Ovary (tissue), 9 donors: ENCODE measurements around the gene OIT3. TPM values are rescaled to one million over a fixed set of nuclear protein-coding genes. Genes with fewer than 3 reads are reported as not detected.

Source experiments
- DNase-seq, 5 donors: peaks; one replicate each; pipeline ENCODE4 v3.0.0-alpha.2; 2019 to 2020
- H3K27ac ChIP-seq, 2 donors: fragments of 200-600 bp; one replicate each; pipeline versions ENCODE4 v1.5.1 to v1.8.0; 2019 to 2022
- H3K27me3 ChIP-seq: fragments of 200-600 bp; one replicate; pipeline ENCODE4 v1.8.0; 2022
- H3K36me3 ChIP-seq: fragments of 200-600 bp; sonication (generic); one replicate; pipeline ENCODE4 v1.5.1; 2019
- H3K4me1 ChIP-seq: one replicate; pipeline ENCODE4 v1.8.1; 2013; ENCODE audit warnings: mild to moderate bottlenecking, moderate library complexity; ENCODE audit not compliant: insufficient read depth
- H3K4me3 ChIP-seq: fragments of 200-600 bp; sonication (generic); one replicate; pipeline ENCODE4 v1.5.1; 2017
- H3K9me3 ChIP-seq, 2 donors: fragments of 200-600 bp in 1 of 2; sonication (generic) in 1 of 2; one replicate each; pipeline versions ENCODE4 v1.5.1 to v1.8.1; 2013 to 2019; ENCODE audit warnings: mild to moderate bottlenecking in 1 of 2, moderate library complexity in 1 of 2
- EP300 ChIP-seq: sonication (generic); formaldehyde crosslinking; IDR thresholded peaks from one replicate; pipeline ENCODE4 v1.6.1; 2017; ENCODE audit warnings: antibody characterized with exemption
- POLR2A ChIP-seq: fragments of 450-650 bp; IDR thresholded peaks from one replicate; pipeline ENCODE4 v1.6.1; 2017; ENCODE audit warnings: antibody characterized with exemption, mild to moderate bottlenecking, moderate library complexity
- WGBS, 3 donors: extraction: QIAGEN DNeasy Blood & Tissue Kit in 1 of 3; methylation state at CpG; one replicate each; pipeline versions ENCODE4 v1.1.5 to v1.1.7; 2013 to 2017; 5-methylcytosine and 5-hydroxymethylcytosine counted together
- intact Hi-C, 4 donors: fragments of 100-400 bp; cut with DNase I; formaldehyde crosslinking; loops; one replicate each; pipeline versions ENCODE4 v1.11.0 to v1.15.1; 2022 to 2023
- polyA plus RNA-seq, 2 donors: library from polyadenylated mRNA; stranded (reverse); fragments of 200-250 nt in 1 of 2; fragments of 350-450 nt in 1 of 2; fragmentation: Illumina TruSeq in 1 of 2; extraction: RNeasy Lipid Tissue Mini Kit (QIAGEN cat#74804) in 1 of 2; gene quantifications; one replicate each; pipeline ENCODE4 v1.2.3, GENCODE V29; 2013 to 2014
- total RNA-seq, 7 donors: library from RNA; depleted of rRNA in 2 of 7; stranded (reverse); fragments of >200 nt in 2 of 7; fragmentation: NEBNext Ultra II Directional in 3 of 7; extraction: Animal tissue kit (Norgen Biotek cat#: 25700) in 3 of 7; gene quantifications; one replicate each; pipeline versions ENCODE4 v1.1.0 to v1.2.4, GENCODE V29; 2016 to 2023
- TF ChIP-seq, protein P1 (sequence below), 3 donors: fragments of 450-650 bp in 2 of 3; fragments of 200-600 bp in 1 of 3; IDR thresholded peaks; one replicate each; pipeline versions ENCODE4 v1.5.1 to v1.8.0; 2016 to 2022; ENCODE audit warnings: antibody characterized with exemption in 3 of 3, mild to moderate bottlenecking in 1 of 3
- donor health status: DM: no; HTN: no; CAD: no; lungs with moderate emphysema.
- donor health status: DM: no; HTN: no; CAD: no.
- donor health status: Bipolar disorder and iron deficiency.
- donor health status: DM: yes; HTN: yes; CAD: no.
- donor health status: DM: no; HTN: no; CAD: no.
- donor health status: DM: yes; HTN: yes; CAD: no.

The OIT3 gene
- total and polyA plus RNA-seq, 9 donors = 0.10 to 5.2 (median 0.28) TPM; not detected in 5

- Histone ChIP-seq H3K27me3 (no peaks in the 10 kb centered on the region), H3K27ac (no peak overlapping the region), H3K36me3 (no peaks in the 10 kb centered on the region), H3K9me3 (no peaks in the 10 kb centered on the region), H3K4me3 (no peak overlapping the region), H3K4me1 (no peaks in the 10 kb centered on the region)
- WGBS, 3 donors = 90 to 91% (median 91%) methylated on average over 20 of the region's 20 CpGs
- DNase-seq = no peak
- intact Hi-C loops = no loop called here
- TF ChIP-seq, protein P1, sequence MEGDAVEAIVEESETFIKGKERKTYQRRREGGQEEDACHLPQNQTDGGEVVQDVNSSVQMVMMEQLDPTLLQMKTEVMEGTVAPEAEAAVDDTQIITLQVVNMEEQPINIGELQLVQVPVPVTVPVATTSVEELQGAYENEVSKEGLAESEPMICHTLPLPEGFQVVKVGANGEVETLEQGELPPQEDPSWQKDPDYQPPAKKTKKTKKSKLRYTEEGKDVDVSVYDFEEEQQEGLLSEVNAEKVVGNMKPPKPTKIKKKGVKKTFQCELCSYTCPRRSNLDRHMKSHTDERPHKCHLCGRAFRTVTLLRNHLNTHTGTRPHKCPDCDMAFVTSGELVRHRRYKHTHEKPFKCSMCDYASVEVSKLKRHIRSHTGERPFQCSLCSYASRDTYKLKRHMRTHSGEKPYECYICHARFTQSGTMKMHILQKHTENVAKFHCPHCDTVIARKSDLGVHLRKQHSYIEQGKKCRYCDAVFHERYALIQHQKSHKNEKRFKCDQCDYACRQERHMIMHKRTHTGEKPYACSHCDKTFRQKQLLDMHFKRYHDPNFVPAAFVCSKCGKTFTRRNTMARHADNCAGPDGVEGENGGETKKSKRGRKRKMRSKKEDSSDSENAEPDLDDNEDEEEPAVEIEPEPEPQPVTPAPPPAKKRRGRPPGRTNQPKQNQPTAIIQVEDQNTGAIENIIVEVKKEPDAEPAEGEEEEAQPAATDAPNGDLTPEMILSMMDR (IDR thresholded peaks at IDR 0.05) = no peak
- no peak for TF ChIP-seq POLR2A
These were observed 38.9 kb downstream of the OIT3 start for GRCh38 chr10:72932259-72933015.

- Histone ChIP-seq H3K27me3 (no peaks in the 10 kb centered on the region), H3K36me3 (no peaks in the 10 kb centered on the region), H3K4me1 (no peaks in the 10 kb centered on the region), H3K27ac (no peak overlapping the region), H3K4me3 (no peak overlapping the region), H3K9me3 (no peaks in the 10 kb centered on the region)
- TF ChIP-seq POLR2A (no peak), EP300 (no peak)
- TF ChIP-seq, protein P1 (IDR thresholded peaks at IDR 0.05) = no peak
- 92 to 98% (median 94%) methylated on average over 6 of the region's 6 CpGs for WGBS, 3 donors
- DNase-seq = no peak
- intact Hi-C loops = no loop called here
These were observed 41.8 kb downstream of the OIT3 start for GRCh38 chr10:72935361-72935760.

- no peak overlapping the region for H3K27ac ChIP-seq
- DNase-seq = no peak
- H3K27me3 ChIP-seq = no peaks in the 10 kb centered on the region
- H3K4me1 ChIP-seq = no peaks in the 10 kb centered on the region
- WGBS, 3 donors = 67 to 78% (median 76%) methylated on average over 2 of the region's 2 CpGs
- H3K9me3 ChIP-seq = no peaks in the 10 kb centered on the region
- TF ChIP-seq EP300 (no peak), POLR2A (no peak)
- TF ChIP-seq, protein P1 (IDR thresholded peaks at IDR 0.05) = no peak
- intact Hi-C loops = no loop called here
- no peak overlapping the region for H3K4me3 ChIP-seq
- no peaks in the 10 kb centered on the region for H3K36me3 ChIP-seq
These were observed 50.1 kb downstream of the OIT3 start for GRCh38 chr10:72943498-72944234.

DNA sequence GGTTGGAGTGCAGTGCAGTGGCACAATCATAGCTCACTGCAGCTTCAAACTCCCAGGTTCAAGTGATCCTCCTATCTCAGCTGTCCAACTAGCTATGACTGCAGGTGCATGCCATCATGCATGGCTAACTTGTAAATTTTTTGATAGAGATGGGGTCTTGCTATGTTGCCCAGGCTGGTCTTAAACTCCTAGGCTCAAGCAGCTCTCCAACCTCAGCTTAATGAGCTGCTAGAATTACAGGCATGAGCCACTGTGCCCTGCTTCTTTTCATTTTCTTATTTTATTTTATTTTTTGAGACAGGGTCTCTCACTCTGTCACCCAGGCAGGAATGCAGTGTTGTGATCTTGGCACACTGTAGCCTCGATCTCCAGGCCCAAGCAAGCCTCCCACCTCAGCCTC is 53.4 kb downstream of the OIT3 start:
- intact Hi-C loops = no loop called here
- no peaks in the 10 kb centered on the region for H3K36me3 ChIP-seq
- no peaks in the 10 kb centered on the region for H3K27me3 ChIP-seq
- TF ChIP-seq, protein P1 (IDR thresholded peaks at IDR 0.05) = no peak
- TF ChIP-seq POLR2A = no peak
- TF ChIP-seq EP300 = no peak
- no peaks in the 10 kb centered on the region for H3K4me1 ChIP-seq
- WGBS, 3 donors = 90 to 93% (median 92%) methylated on average over 1 of the region's 1 CpG
- H3K9me3 ChIP-seq = no peaks in the 10 kb centered on the region
- H3K4me3 ChIP-seq = no peak overlapping the region
- H3K27ac ChIP-seq = no peak overlapping the region
- DNase-seq = no peak
